ENCODE results near the gene CBLL2. TPM values are rescaled to one million over a fixed set of nuclear protein-coding genes. Genes with fewer than 3 reads are reported as not detected.

CBLL2 gene
- total RNA-seq, 1 experiment from 2014 or later: not detected

GRCh38 chrX:22234380-22234779 lies 38.3 kb upstream of the CBLL2 start:
- TF ChIP-seq, protein P1, sequence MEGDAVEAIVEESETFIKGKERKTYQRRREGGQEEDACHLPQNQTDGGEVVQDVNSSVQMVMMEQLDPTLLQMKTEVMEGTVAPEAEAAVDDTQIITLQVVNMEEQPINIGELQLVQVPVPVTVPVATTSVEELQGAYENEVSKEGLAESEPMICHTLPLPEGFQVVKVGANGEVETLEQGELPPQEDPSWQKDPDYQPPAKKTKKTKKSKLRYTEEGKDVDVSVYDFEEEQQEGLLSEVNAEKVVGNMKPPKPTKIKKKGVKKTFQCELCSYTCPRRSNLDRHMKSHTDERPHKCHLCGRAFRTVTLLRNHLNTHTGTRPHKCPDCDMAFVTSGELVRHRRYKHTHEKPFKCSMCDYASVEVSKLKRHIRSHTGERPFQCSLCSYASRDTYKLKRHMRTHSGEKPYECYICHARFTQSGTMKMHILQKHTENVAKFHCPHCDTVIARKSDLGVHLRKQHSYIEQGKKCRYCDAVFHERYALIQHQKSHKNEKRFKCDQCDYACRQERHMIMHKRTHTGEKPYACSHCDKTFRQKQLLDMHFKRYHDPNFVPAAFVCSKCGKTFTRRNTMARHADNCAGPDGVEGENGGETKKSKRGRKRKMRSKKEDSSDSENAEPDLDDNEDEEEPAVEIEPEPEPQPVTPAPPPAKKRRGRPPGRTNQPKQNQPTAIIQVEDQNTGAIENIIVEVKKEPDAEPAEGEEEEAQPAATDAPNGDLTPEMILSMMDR (conservative IDR thresholded peaks at IDR 0.05): no peak
- Mint-ChIP-seq H3K4me1 (no peaks in the 10 kb centered on the region), H3K27ac (no peak overlapping the region), H3K27me3 (ENCODE audit: low read depth) (no peaks in the 10 kb centered on the region), H3K4me3 (no peak overlapping the region), H3K36me3 (ENCODE audit: insufficient read depth in 1 of 3, low read depth in 3 of 3) (no peaks in the 10 kb centered on the region; a peak in 2 of 7 replicates), H3K9me3 (peaks cover 5 to 30% of the 10 kb centered on the region in 2 experiments; a peak in 4 of 5 replicates)
- no peak overlapping the region for H4K91ac ChIP-seq (ENCODE audit: insufficient read length, low read depth, low read length)
- H3K14ac ChIP-seq (ENCODE audit: insufficient read depth, low read length): no peak overlapping the region
- DNase-seq: no peak
- no peak overlapping the region for H3K56ac ChIP-seq (ENCODE audit: insufficient read length, low read depth, low read length)
- no peaks in the 10 kb centered on the region for H3K79me2 ChIP-seq (ENCODE audit: insufficient read depth, low read length)
- no peaks in the 10 kb centered on the region for H3K23me2 ChIP-seq (ENCODE audit: insufficient read length, low read depth, low read length, poor library complexity, severe bottlenecking)
- no peak overlapping the region for H3K23ac ChIP-seq (ENCODE audit: insufficient read length, low read depth, low read length)
- no peak overlapping the region for H4K5ac ChIP-seq (ENCODE audit: insufficient read length, low read depth, low read length)
- no peaks in the 10 kb centered on the region for H3K79me1 ChIP-seq (ENCODE audit: insufficient read depth, low read depth, low read length, poor library complexity, severe bottlenecking)
- H3K9ac ChIP-seq (ENCODE audit: extremely low read depth, insufficient read length, low read length): no peak overlapping the region
- H2BK20ac ChIP-seq (ENCODE audit: low read depth, low read length, poor library complexity, severe bottlenecking): no peak overlapping the region
- H3K27me3 ChIP-seq (ENCODE audit: insufficient read depth, low read length): no peaks in the 10 kb centered on the region
- no peak overlapping the region for H2BK5ac ChIP-seq (ENCODE audit: insufficient read length, low read length)
- no peak overlapping the region for H3K4me2 ChIP-seq (ENCODE audit: insufficient read depth, insufficient read length, low read length)
- H2BK12ac ChIP-seq (ENCODE audit: insufficient read length, low read depth, low read length): no peak overlapping the region
- no peaks in the 10 kb centered on the region for H4K20me1 ChIP-seq (ENCODE audit: control insufficient read depth, insufficient read depth, insufficient read length)
- no peak overlapping the region for H3T11ph ChIP-seq (ENCODE audit: low read length)
- no peak overlapping the region for H2AK5ac ChIP-seq (ENCODE audit: insufficient read length, low read length)
- no peak overlapping the region for H3K4ac ChIP-seq (ENCODE audit: low read depth, low read length)
- no peak overlapping the region for H2BK120ac ChIP-seq (ENCODE audit: low read depth, low read length, poor library complexity, severe bottlenecking)
- no CpG with 5 or more reads among the region's 6 CpGs for WGBS (ENCODE audit: extremely low coverage, insufficient read length, low lambda C conversion rate)
- H2AFZ ChIP-seq (ENCODE audit: low read length): no peak overlapping the region
- H3K4me1 ChIP-seq (ENCODE audit: insufficient read depth, low read length): no peaks in the 10 kb centered on the region
- H3K27ac ChIP-seq (ENCODE audit: insufficient read length, low read depth, low read length): no peak overlapping the region
- no peak overlapping the region for H2BK15ac ChIP-seq (ENCODE audit: low read depth, low read length)
- H3K18ac ChIP-seq (ENCODE audit: insufficient read length, low read depth, low read length): no peak overlapping the region
- H3K9me3 ChIP-seq (ENCODE audit: control insufficient read depth, low read depth, low read length): no peaks in the 10 kb centered on the region
- no peak overlapping the region for H4K8ac ChIP-seq (replicated peaks; ENCODE audit: insufficient read length, low read depth, low read length)

Data from H9 (cell line).